ENCODE data around the gene KBTBD4.

KBTBD4 gene

DNA sequence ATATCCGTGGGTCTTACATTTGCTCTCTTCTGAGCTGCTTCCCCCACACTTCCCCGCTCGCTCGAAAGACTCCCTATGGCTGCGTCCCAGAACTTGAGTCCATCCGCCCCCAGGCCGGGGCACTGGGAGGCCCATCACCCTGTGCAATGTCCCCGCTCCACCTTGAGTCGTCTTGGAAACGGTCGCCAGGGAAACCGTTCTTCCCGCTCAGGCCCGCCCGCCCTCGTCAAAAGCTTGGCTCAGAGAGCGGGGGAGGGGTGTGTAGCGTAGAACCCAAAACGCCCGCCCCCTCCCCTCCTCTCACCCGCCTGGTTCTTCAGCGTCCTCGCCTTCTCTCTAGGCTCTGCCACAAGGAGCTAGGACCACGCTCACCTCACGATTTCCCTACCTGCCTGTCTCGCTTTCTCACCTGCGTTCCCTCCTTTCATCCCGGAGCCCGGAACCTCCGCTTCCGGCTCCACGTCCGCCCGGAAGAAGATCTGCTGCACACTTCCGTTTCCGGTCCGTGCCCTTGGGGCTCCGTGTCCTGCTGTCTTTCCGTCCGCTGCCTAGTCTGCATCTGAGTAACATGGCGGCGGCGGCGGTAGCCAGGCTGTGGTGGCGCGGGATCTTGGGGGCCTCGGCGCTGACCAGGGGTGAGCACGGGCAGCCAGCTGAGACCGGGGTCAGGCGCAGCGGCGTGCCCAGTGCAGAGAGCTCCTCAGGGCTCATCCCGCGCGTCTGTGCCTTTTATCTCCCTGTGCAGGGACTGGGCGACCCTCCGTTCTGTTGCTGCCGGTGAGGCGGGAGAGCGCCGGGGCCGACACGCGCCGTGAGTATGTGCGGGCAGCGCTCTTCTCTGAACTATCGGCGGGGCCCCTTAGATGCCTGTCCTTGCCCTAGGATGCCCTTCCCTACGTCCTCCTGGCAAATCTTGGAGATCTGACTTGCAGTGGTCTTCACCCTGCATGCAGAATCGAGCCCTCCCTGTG is at the start of gene KBTBD4, which contains the start of gene NDUFS3:
Gene KBTBD4, minus strand, starts transcription at position 447 of the 971 bp plus-strand sequence. Its CDS starts 19 bp downstream, at position 428.
Gene NDUFS3, plus strand, starts transcription at position 551 of the 971 bp plus-strand sequence. Its CDS starts 18 bp downstream, at position 569.
- H3K27me3 ChIP-seq (ENCODE audit: control insufficient read depth in 1 of 2, insufficient read depth in 2 of 2, low read length in 2 of 2): no peaks in the 10 kb centered on the region
- H3K36me3 ChIP-seq (ENCODE audit: control insufficient read depth in 2 of 2, insufficient read depth in 2 of 2, low read length in 2 of 2): peaks cover 32 to 38% of the 10 kb centered on the region in 2 donors
- peak within 1 kb of the TSS; percentile 94 to 97 for H3K4me3 ChIP-seq (ENCODE audit: low read length in 2 of 2)
- peaks cover 22% of the 10 kb centered on the region for H3K4me1 ChIP-seq (ENCODE audit: control insufficient read depth, insufficient read depth, low read length)
- H3K9ac ChIP-seq (ENCODE audit: low read length in 2 of 2): peak within 1 kb of the TSS; percentile 88 to 96
- H3K27ac ChIP-seq (ENCODE audit: low read length): peak within 1 kb of the TSS; percentile 73
- H3K9me3 ChIP-seq (ENCODE audit: control insufficient read depth in 2 of 2, low read length in 2 of 2): no peaks in the 10 kb centered on the region

DNA sequence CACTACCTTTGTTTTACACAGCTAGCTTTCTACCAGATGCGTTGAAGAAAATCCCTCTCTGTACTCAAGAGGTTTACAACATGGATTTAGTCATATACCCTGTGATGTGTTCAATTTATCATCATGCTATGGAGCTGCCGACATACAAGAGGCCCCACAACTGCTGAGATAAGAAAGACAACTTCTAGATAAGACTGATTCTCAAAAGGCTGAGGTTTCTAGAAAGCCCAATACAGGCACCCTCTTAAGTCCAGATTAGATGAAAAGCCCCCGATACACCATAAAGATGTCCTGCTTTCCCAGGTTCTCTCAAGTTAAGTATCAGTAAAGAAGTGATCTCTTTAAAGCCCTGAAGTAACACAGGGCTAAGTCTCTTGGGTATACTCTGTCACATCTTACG is 49.3 kb upstream of the KBTBD4 start:
- H3K36me3 ChIP-seq (ENCODE audit: control insufficient read depth in 2 of 2, insufficient read depth in 2 of 2, low read length in 2 of 2): peaks cover 28 to 42% of the 10 kb centered on the region in 2 donors
- H3K4me1 ChIP-seq (ENCODE audit: control insufficient read depth, insufficient read depth, low read length): no peaks in the 10 kb centered on the region
- no peak overlapping the region for H3K9ac ChIP-seq (ENCODE audit: low read length in 2 of 2)
- no peak overlapping the region for H3K27ac ChIP-seq (ENCODE audit: low read length)
- no peaks in the 10 kb centered on the region for H3K9me3 ChIP-seq (ENCODE audit: control insufficient read depth in 2 of 2, low read length in 2 of 2)
- no peak overlapping the region for H3K4me3 ChIP-seq (ENCODE audit: low read length in 2 of 2)
- H3K27me3 ChIP-seq (ENCODE audit: control insufficient read depth in 1 of 2, insufficient read depth in 2 of 2, low read length in 2 of 2): no peaks in the 10 kb centered on the region

DNA sequence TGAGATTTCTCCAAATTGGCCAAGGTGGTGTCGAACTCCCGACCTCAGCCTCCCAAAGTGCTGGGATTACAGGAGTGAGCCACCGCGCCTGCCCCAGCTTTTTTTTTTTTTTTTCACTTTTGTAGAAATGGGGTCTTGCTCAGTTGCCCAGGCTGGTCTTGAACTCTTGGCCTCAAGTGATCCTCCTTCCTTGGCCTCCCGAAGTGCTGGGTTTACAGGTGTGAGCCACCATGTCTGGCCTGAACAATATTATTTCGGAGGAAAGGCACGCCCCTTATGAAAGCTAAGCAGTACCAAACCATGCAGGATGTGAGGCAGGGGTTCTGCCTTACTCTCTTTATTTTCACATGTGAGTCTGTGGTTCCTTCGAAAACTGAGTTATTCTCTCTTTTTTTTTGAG is 47.5 kb upstream of the KBTBD4 start:
- H3K36me3 ChIP-seq (ENCODE audit: control insufficient read depth in 2 of 2, insufficient read depth in 2 of 2, low read length in 2 of 2): peaks cover 40 to 49% of the 10 kb centered on the region in 2 donors
- H3K27ac ChIP-seq (ENCODE audit: low read length): no peak overlapping the region
- H3K9me3 ChIP-seq (ENCODE audit: control insufficient read depth in 2 of 2, low read length in 2 of 2): no peaks in the 10 kb centered on the region
- H3K4me3 ChIP-seq (ENCODE audit: low read length in 2 of 2): no peak overlapping the region
- H3K9ac ChIP-seq (ENCODE audit: low read length in 2 of 2): no peak overlapping the region
- no peaks in the 10 kb centered on the region for H3K4me1 ChIP-seq (ENCODE audit: control insufficient read depth, insufficient read depth, low read length)
- H3K27me3 ChIP-seq (ENCODE audit: control insufficient read depth in 1 of 2, insufficient read depth in 2 of 2, low read length in 2 of 2): no peaks in the 10 kb centered on the region

DNA sequence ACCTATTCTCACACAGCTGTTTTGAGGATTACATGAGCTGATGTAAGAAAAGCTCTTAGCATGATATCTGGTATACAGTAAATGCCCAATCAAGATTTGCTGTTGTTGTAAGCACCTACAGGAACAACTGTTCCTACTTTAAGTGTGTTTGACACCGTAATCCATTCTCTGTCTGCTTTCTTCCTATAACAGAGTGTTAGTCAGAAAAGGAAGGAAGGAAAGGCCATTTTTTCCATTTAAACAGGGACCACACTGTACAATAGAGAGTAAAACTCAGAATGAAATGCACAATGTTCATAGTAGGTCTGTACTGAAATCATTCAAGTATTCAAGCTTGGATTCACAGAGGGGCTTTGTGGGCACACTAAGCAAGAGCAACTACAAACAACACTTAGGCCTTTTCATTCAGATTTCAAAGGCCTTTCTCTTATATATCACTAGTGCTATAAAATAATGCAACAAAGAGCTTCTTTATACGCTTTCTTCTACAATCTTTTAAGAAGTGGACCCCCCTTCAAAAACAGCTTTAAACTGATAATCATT is 42.1 kb upstream of the KBTBD4 start:
- H3K27ac ChIP-seq (ENCODE audit: low read length): no peak overlapping the region
- no peak overlapping the region for H3K9ac ChIP-seq (ENCODE audit: low read length in 2 of 2)
- no peak overlapping the region for H3K4me3 ChIP-seq (ENCODE audit: low read length in 2 of 2)
- H3K9me3 ChIP-seq (ENCODE audit: control insufficient read depth in 2 of 2, low read length in 2 of 2): no peaks in the 10 kb centered on the region
- H3K36me3 ChIP-seq (ENCODE audit: control insufficient read depth in 2 of 2, insufficient read depth in 2 of 2, low read length in 2 of 2): peaks cover 29 to 42% of the 10 kb centered on the region in 2 donors
- H3K27me3 ChIP-seq (ENCODE audit: control insufficient read depth in 1 of 2, insufficient read depth in 2 of 2, low read length in 2 of 2): no peaks in the 10 kb centered on the region
- no peaks in the 10 kb centered on the region for H3K4me1 ChIP-seq (ENCODE audit: control insufficient read depth, insufficient read depth, low read length)

DNA sequence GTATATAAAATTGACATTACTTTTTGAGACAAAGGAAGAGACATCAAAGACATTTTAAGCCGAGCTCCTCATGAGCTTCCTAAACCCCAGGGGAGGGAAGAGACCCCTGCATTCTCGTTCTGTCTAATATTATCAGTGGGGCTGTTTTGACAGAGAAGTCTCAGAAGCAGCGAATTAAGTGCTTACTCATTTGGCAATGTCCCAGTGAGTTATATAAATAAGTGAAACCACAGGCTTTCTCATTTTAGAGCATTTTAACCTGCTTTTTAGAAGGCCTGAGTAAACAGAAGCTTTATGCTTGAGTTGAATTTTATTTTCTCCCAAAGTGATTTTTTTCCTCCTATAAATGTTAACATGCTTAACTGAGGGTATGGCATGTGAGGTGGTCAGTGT is 38.6 kb upstream of the KBTBD4 start:
- no peak overlapping the region for H3K9ac ChIP-seq (ENCODE audit: low read length in 2 of 2)
- H3K9me3 ChIP-seq (ENCODE audit: control insufficient read depth in 2 of 2, low read length in 2 of 2): no peaks in the 10 kb centered on the region
- H3K4me1 ChIP-seq (ENCODE audit: control insufficient read depth, insufficient read depth, low read length): no peaks in the 10 kb centered on the region
- no peaks in the 10 kb centered on the region for H3K27me3 ChIP-seq (ENCODE audit: control insufficient read depth in 1 of 2, insufficient read depth in 2 of 2, low read length in 2 of 2)
- H3K4me3 ChIP-seq (ENCODE audit: low read length in 2 of 2): no peak overlapping the region
- peaks cover 20 to 27% of the 10 kb centered on the region in 2 donors for H3K36me3 ChIP-seq (ENCODE audit: control insufficient read depth in 2 of 2, insufficient read depth in 2 of 2, low read length in 2 of 2)
- H3K27ac ChIP-seq (ENCODE audit: low read length): no peak overlapping the region

DNA sequence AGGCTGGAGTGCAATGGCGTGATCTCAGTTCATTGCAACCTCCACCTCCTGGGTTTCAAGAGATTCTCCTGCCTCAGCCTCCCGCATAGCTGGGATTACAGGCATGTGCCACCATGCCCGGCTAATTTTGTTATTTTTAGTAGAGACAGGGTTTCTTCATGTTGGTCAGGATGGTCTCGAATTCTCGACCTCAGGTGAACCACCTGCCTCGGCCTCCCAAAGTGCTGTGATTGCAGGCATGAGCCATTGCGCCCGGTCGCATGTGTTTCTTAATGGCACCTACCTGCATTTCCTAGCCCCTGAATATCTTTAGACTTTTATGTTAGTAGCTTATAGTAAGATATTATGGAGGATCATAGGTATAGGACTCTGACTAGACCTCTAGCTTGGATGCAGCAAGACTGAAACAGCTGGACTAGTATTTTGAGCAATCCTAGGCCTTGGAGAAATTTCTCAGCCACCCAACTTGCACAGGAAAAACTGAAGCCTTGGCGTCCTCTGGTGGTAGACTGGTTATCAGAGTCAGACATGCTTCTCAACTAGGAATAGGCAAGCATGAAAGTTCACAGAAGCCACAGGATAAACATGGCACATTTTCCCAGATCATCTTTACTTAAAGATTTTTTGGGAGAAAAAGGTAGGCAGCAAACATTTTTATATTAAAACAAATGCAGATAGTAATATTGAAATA is 38.1 kb upstream of the KBTBD4 start:
- Histone ChIP-seq H3K4me3 (ENCODE audit: low read length in 2 of 2) (no peak overlapping the region), H3K9me3 (ENCODE audit: control insufficient read depth in 2 of 2, low read length in 2 of 2) (no peaks in the 10 kb centered on the region), H3K4me1 (ENCODE audit: control insufficient read depth, insufficient read depth, low read length) (no peaks in the 10 kb centered on the region), H3K9ac (ENCODE audit: low read length in 2 of 2) (no peak overlapping the region), H3K36me3 (ENCODE audit: control insufficient read depth in 2 of 2, insufficient read depth in 2 of 2, low read length in 2 of 2) (peaks cover 15 to 22% of the 10 kb centered on the region in 2 donors), H3K27me3 (ENCODE audit: control insufficient read depth in 1 of 2, insufficient read depth in 2 of 2, low read length in 2 of 2) (no peaks in the 10 kb centered on the region), H3K27ac (ENCODE audit: low read length) (no peak overlapping the region)

DNA sequence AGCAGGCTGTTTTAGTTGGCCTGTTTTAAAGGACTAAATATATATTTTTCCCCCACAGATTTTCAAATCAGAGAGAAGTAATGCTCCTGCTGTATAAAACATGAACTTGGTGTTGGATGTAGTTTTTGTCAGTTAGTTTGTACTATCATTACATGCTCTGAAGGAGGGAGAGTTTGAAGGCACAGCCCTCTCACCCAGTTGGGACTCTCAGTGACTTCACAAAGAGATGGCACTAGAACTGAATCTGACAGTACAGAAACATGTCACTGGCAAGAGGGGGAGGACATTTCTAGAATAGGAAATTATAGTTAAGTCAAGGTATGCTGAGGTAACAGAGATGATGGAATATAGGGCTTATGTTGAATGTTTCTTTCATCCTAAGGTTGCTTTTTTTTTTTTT is 36.5 kb upstream of the KBTBD4 start:
- peaks cover 7 to 17% of the 10 kb centered on the region in 2 donors for H3K36me3 ChIP-seq (ENCODE audit: control insufficient read depth in 2 of 2, insufficient read depth in 2 of 2, low read length in 2 of 2)
- H3K4me1 ChIP-seq (ENCODE audit: control insufficient read depth, insufficient read depth, low read length): no peaks in the 10 kb centered on the region
- H3K27ac ChIP-seq (ENCODE audit: low read length): no peak overlapping the region
- H3K4me3 ChIP-seq (ENCODE audit: low read length in 2 of 2): no peak overlapping the region
- H3K27me3 ChIP-seq (ENCODE audit: control insufficient read depth in 1 of 2, insufficient read depth in 2 of 2, low read length in 2 of 2): no peaks in the 10 kb centered on the region
- no peaks in the 10 kb centered on the region for H3K9me3 ChIP-seq (ENCODE audit: control insufficient read depth in 2 of 2, low read length in 2 of 2)
- H3K9ac ChIP-seq (ENCODE audit: low read length in 2 of 2): no peak overlapping the region

DNA sequence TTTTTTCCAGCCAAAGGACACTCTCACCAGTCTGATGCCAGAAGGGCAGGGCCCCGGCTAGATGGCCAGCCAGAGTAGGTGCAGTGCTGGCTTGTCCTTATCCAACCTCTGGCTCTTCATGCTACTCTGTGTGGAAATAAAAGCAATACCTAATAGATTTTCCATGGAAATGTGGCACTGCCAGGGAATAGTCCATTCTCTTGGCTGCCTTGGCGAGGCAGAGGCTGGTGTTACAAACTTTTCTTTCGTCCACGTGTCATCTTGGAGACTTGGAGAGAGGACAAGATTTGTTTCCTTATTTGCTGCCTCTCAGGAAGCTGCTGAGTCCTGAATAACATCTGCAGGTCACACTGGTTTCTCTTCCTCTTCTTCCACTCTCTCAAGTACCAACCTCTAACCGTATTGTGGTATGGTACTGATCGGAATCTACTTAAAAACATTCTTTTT is 32.6 kb upstream of the KBTBD4 start:
- Histone ChIP-seq H3K9ac (ENCODE audit: low read length in 2 of 2) (no peak overlapping the region), H3K4me3 (ENCODE audit: low read length in 2 of 2) (no peak overlapping the region), H3K4me1 (ENCODE audit: control insufficient read depth, insufficient read depth, low read length) (peaks cover 6% of the 10 kb centered on the region), H3K27me3 (ENCODE audit: control insufficient read depth in 1 of 2, insufficient read depth in 2 of 2, low read length in 2 of 2) (no peaks in the 10 kb centered on the region), H3K9me3 (ENCODE audit: control insufficient read depth in 2 of 2, low read length in 2 of 2) (no peaks in the 10 kb centered on the region), H3K36me3 (ENCODE audit: control insufficient read depth in 2 of 2, insufficient read depth in 2 of 2, low read length in 2 of 2) (peaks cover 0 to 8% of the 10 kb centered on the region in 2 donors), H3K27ac (ENCODE audit: low read length) (no peak overlapping the region)

DNA sequence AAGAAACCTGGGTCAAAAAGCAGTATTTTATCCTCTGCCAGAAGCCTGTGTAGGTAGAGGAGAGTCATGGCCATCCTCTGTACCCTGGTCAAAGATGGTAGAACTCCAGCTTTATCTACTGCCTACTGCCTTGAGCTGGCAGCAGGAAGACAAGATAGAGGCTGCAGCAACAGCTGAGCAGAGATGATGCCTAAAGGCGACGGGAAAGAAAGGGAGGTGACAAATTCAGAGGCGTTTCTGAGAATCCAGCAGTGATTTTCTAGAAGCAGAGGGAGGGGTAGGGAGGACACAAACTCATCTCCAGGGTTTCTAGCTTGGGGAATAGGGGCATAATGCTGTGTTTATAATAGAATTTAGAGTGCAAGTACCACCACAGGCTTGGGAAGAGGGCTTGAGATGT is 30.9 kb upstream of the KBTBD4 start:
- Histone ChIP-seq H3K4me1 (ENCODE audit: control insufficient read depth, insufficient read depth, low read length) (peaks cover 6% of the 10 kb centered on the region), H3K9me3 (ENCODE audit: control insufficient read depth in 2 of 2, low read length in 2 of 2) (no peaks in the 10 kb centered on the region), H3K4me3 (ENCODE audit: low read length in 2 of 2) (no peak overlapping the region), H3K27ac (ENCODE audit: low read length) (no peak overlapping the region), H3K36me3 (ENCODE audit: control insufficient read depth in 2 of 2, insufficient read depth in 2 of 2, low read length in 2 of 2) (peaks cover 0 to 6% of the 10 kb centered on the region in 2 donors), H3K27me3 (ENCODE audit: control insufficient read depth in 1 of 2, insufficient read depth in 2 of 2, low read length in 2 of 2) (no peaks in the 10 kb centered on the region), H3K9ac (ENCODE audit: low read length in 2 of 2) (no peak overlapping the region)

DNA sequence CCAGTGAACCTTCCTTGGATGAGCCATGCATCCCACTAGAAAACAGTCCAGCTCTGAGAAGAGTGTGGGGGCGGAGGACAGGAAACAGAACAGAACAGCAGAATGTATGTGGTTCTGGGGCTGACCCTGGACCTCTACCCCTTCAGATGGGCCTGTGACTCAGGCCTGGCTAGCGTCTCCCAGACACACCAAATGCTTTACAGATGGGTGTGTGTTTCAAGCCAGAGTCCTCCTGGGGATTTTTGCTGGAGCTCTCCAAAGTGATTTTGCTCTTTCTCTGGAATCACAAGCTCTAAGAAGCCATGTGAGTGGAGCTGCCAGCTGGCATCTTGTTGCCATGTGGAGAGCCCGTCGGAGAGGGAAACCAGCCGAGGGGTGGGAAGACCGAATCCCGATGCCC is 28.6 kb upstream of the KBTBD4 start:
- Histone ChIP-seq H3K9ac (ENCODE audit: low read length in 2 of 2) (no peak overlapping the region), H3K4me3 (ENCODE audit: low read length in 2 of 2) (no peak overlapping the region), H3K36me3 (ENCODE audit: control insufficient read depth in 2 of 2, insufficient read depth in 2 of 2, low read length in 2 of 2) (peaks cover 0 to 6% of the 10 kb centered on the region in 2 donors), H3K27me3 (ENCODE audit: control insufficient read depth in 1 of 2, insufficient read depth in 2 of 2, low read length in 2 of 2) (no peaks in the 10 kb centered on the region), H3K4me1 (ENCODE audit: control insufficient read depth, insufficient read depth, low read length) (peaks cover 6% of the 10 kb centered on the region), H3K27ac (ENCODE audit: low read length) (no peak overlapping the region), H3K9me3 (ENCODE audit: control insufficient read depth in 2 of 2, low read length in 2 of 2) (no peaks in the 10 kb centered on the region)
